WTC11 (cell line): ENCODE data around the gene DDIAS. TPM values are rescaled to one million over a fixed set of nuclear protein-coding genes. Genes with fewer than 3 reads are reported as not detected.
"Not testable (repeated sequence)": the region's sequence is repeated elsewhere in the genome, so short reads cannot be mapped to it uniquely, and the experiment has no call there.

ENCODE experiments used
- ATAC-seq: fragments of 200-7000 bp; cut with Tn5 transposase; 2 replicates; pipeline ENCODE4 v1.10.0; 2021; ENCODE audit warnings: mild to moderate bottlenecking, moderate library complexity
- CTCF ChIA-PET: fragments of 300-600 bp; sonication (Branson Sonifier 250); formaldehyde crosslinking; loops from one replicate; lab custom pipeline; 2021; ENCODE audit warnings: antibody characterized with exemption; lab: Charles Lee
- POLR2A ChIA-PET: fragments of 350-600 bp; sonication (Branson Sonifier 250); formaldehyde crosslinking; loops from one replicate; lab custom pipeline; 2021; ENCODE audit warnings: antibody characterized with exemption; lab: Charles Lee
- DNase-seq: peaks from one replicate; pipeline ENCODE4 v3.0.0; 2021; ENCODE audit warnings: low spot score
- H3K27ac Mint-ChIP-seq: 2 replicates; pipeline ENCODE4 v1.8.0; 2021; ENCODE audit warnings: mixed read lengths
- H3K27me3 Mint-ChIP-seq: 2 replicates; pipeline ENCODE4 v1.8.0; 2021; ENCODE audit warnings: low read depth, mild to moderate bottlenecking, moderate library complexity, mixed read lengths
- H3K36me3 Mint-ChIP-seq: 2 replicates; pipeline ENCODE4 v1.8.0; 2021; ENCODE audit warnings: mixed read lengths
- H3K4me1 Mint-ChIP-seq: 2 replicates; pipeline ENCODE4 v1.8.0; 2022; ENCODE audit warnings: mixed read lengths
- H3K4me3 Mint-ChIP-seq: 2 replicates; pipeline ENCODE4 v1.8.0; 2021; ENCODE audit warnings: mild to moderate bottlenecking, moderate library complexity, mixed read lengths
- H3K9me3 Mint-ChIP-seq: 2 replicates; pipeline ENCODE4 v1.8.0; 2021; ENCODE audit warnings: mixed read lengths
- ATF1 ChIP-seq: sonication (generic); formaldehyde crosslinking; IDR thresholded peaks from 2 replicates; pipeline ENCODE4 v1.8.1; 2023; ENCODE audit warnings: mild to moderate bottlenecking, moderate library complexity, missing genetic modification reagents
- ETV6 ChIP-seq: sonication (generic); formaldehyde crosslinking; IDR thresholded peaks from 2 replicates; pipeline ENCODE4 v1.8.1; 2022; ENCODE audit warnings: mild to moderate bottlenecking, missing genetic modification reagents
- HMGXB4 ChIP-seq: sonication (generic); formaldehyde crosslinking; IDR thresholded peaks from 2 replicates; pipeline ENCODE4 v1.8.1; 2023; ENCODE audit warnings: mild to moderate bottlenecking, moderate library complexity, missing genetic modification reagents
- KAT7 ChIP-seq: sonication (generic); formaldehyde crosslinking; IDR thresholded peaks from 2 replicates; pipeline ENCODE4 v1.8.1; 2023; ENCODE audit warnings: missing genetic modification reagents, mild to moderate bottlenecking, borderline replicate concordance
- MLX ChIP-seq: sonication (generic); formaldehyde crosslinking; IDR thresholded peaks from 2 replicates; pipeline ENCODE4 v1.8.1; 2023; ENCODE audit warnings: mild to moderate bottlenecking, missing genetic modification reagents, moderate library complexity
- MYBL2 ChIP-seq: sonication (generic); formaldehyde crosslinking; IDR thresholded peaks from 2 replicates; pipeline ENCODE4 v1.8.1; 2023; ENCODE audit warnings: mild to moderate bottlenecking, moderate library complexity, missing genetic modification reagents
- NFATC4 ChIP-seq: fragments of 250-450 bp; sonication (Bioruptor Pico); IDR thresholded peaks from 2 replicates; pipeline ENCODE4 v1.9.0; 2021; ENCODE audit warnings: mild to moderate bottlenecking
- NR3C1 ChIP-seq: sonication (generic); formaldehyde crosslinking; conservative IDR thresholded peaks from 2 replicates; pipeline ENCODE4 v1.8.1; 2023; ENCODE audit warnings: low read depth, mild to moderate bottlenecking, missing genetic modification reagents
- OVOL2 ChIP-seq: fragments of 250-450 bp; sonication (Bioruptor Pico); IDR thresholded peaks from 2 replicates; pipeline ENCODE4 v1.9.0; 2021; ENCODE audit warnings: mild to moderate bottlenecking, borderline replicate concordance
- SP1 ChIP-seq: sonication (generic); formaldehyde crosslinking; conservative IDR thresholded peaks from 2 replicates; pipeline ENCODE4 v1.8.1; 2022; ENCODE audit warnings: missing genetic modification reagents
- ZNF219 ChIP-seq: sonication (generic); formaldehyde crosslinking; IDR thresholded peaks from 2 replicates; pipeline ENCODE4 v1.8.0; 2023; ENCODE audit warnings: missing genetic modification reagents, mild to moderate bottlenecking, borderline replicate concordance
- ZNF232 ChIP-seq: sonication (generic); formaldehyde crosslinking; IDR thresholded peaks from 2 replicates; pipeline ENCODE4 v1.8.0; 2022; ENCODE audit warnings: mild to moderate bottlenecking, missing genetic modification reagents
- ZNF263 ChIP-seq: sonication (generic); formaldehyde crosslinking; IDR thresholded peaks from 2 replicates; pipeline ENCODE4 v1.8.1; 2022; ENCODE audit warnings: low read depth, mild to moderate bottlenecking, moderate library complexity, missing genetic modification reagents
- ZSCAN18 ChIP-seq: fragments of 250-450 bp; sonication (Bioruptor Pico); IDR thresholded peaks from 2 replicates; pipeline ENCODE4 v2.1.2; 2022; ENCODE audit warnings: mild to moderate bottlenecking, moderate library complexity
- total RNA-seq: library from RNA; stranded (reverse); gene quantifications from 3 replicates; pipeline ENCODE4 v1.2.3, GENCODE V29; 2021
- TF ChIP-seq, protein P1 (sequence below): fragments of 250-450 bp; sonication (Bioruptor Pico); IDR thresholded peaks from 2 replicates; pipeline ENCODE4 v1.9.0; 2021; ENCODE audit warnings: mild to moderate bottlenecking
- TF ChIP-seq, protein P2 (sequence below): sonication (generic); formaldehyde crosslinking; IDR thresholded peaks from 2 replicates; pipeline ENCODE4 v1.8.0; 2022; ENCODE audit warnings: mild to moderate bottlenecking, missing genetic modification reagents
- TF ChIP-seq, protein P3 (sequence below): sonication (generic); formaldehyde crosslinking; IDR thresholded peaks from 2 replicates; pipeline ENCODE4 v1.8.1; 2022; ENCODE audit warnings: mild to moderate bottlenecking, missing genetic modification reagents, moderate library complexity, borderline replicate concordance

The DDIAS gene
- total RNA-seq, 1 experiment from 2014 or later = 28.7 TPM

DNA sequence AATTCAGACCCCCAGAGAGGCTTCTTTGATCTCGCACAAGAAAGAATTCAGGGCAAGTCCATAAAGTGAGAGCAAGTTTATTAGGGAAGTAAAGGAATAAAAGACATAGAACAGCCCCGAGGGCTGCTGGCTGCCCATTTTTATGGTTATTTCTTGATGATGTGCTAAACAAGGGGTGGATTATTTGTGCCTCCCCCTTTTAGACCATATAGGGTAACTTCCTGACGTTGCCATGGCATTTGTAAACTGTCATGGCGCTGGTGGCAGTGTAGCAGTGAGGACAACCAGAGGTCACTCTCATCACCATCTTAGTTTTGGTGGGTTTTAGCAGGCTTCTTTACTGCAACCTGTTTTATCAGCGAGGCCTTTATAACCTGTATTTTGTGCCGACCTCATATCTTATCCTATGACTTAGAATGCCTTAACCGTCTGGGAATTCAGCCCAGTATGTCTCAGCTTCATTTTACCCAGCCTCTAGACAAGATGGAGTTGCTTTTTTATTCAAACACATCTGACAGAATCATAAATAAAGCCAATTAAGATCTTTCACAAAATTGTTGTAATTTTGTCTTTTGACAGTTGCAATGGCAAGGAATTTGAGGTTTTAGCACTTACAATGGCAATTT, 7.6 kb downstream of the DDIAS start (continued):
- no peak for TF ChIP-seq OVOL2 (CRISPR knock-in tag)
- no peak for TF ChIP-seq NR3C1 (CRISPR knock-in tag)
- TF ChIP-seq ZSCAN18 = no peak
- no peak for TF ChIP-seq ETV6 (CRISPR knock-in tag)
- TF ChIP-seq, protein P1, sequence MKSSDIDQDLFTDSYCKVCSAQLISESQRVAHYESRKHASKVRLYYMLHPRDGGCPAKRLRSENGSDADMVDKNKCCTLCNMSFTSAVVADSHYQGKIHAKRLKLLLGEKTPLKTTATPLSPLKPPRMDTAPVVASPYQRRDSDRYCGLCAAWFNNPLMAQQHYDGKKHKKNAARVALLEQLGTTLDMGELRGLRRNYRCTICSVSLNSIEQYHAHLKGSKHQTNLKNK (CRISPR knock-in tag) = no peak
- TF ChIP-seq ZNF263 (CRISPR knock-in tag) = no peak
- no peak for TF ChIP-seq MLX (CRISPR knock-in tag)
- no peak for TF ChIP-seq ZNF232 (CRISPR knock-in tag)

DNA sequence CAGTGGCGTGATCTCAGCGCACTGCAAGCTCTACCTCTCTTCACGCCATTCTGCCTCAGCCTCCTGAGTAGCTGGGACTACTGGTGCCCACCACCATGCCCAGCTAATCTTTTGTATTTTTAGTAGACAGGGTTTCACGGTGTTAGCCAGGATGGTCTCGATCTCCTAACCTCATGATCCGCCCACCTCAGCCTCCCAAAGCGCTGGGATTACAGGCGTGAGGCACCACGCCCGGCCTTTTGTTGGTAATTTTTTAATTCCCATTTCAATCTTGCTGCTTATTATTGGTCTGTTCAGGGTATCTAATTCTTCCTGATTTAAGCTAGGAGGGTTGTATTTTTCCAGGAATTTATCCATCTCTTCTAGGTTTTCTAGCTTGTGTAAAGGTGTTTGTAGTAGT, 18.2 kb downstream of the DDIAS start:
- not testable (repeated sequence) for H3K27ac Mint-ChIP-seq

DNA sequence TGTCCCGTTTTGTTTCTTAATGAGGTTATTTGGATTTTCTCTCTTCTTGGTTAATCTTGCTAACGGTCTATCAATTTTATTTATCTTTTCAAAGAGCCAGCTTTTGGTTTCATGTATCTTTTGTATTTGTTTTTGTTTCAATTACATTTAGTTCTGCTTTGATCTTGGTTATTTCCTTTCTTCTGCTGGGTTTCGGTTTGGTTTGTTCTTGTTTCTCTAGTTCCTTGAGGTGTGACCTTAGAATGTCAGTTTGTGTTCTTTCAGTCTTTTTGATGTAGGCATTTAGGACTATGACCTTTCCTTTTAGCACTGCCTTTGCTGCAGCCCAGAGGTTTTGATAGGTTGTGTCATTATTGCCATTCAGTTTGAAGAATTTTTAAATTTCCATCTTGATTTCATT, 18.7 kb downstream of the DDIAS start:
- Mint-ChIP-seq H3K36me3 (peaks cover 56% of the 10 kb centered on the region), H3K27ac (peak overlapping the region; percentile 6; the same call in 1 of the 2 replicates)
- CTCF ChIA-PET = interaction anchor here (1.2 kb wide), 1 partner anchor 52 kb away, joined by 3 read pairs; no protein-coding TSS in a partner anchor
- ATAC-seq, H3K4me1 Mint-ChIP-seq, H3K9me3 Mint-ChIP-seq, H3K4me3 Mint-ChIP-seq, DNase-seq, POLR2A ChIA-PET, H3K27me3 Mint-ChIP-seq: not testable (repeated sequence)

More for the DNA sequence above, 18.2 kb downstream of the DDIAS start:
- ATAC-seq, DNase-seq, POLR2A ChIA-PET, H3K4me1 Mint-ChIP-seq, H3K27me3 Mint-ChIP-seq, H3K9me3 Mint-ChIP-seq, H3K4me3 Mint-ChIP-seq: not testable (repeated sequence)
- peaks cover 58% of the 10 kb centered on the region for H3K36me3 Mint-ChIP-seq
- CTCF ChIA-PET = interaction anchor here (1.2 kb wide), 1 partner anchor 52 kb away, joined by 3 read pairs; no protein-coding TSS in a partner anchor

GRCh38 chr11:82922396-82923173, 21.0 kb downstream of the DDIAS start:
- H3K4me3 Mint-ChIP-seq, POLR2A ChIA-PET: not testable (repeated sequence)
- CTCF ChIA-PET = interaction anchor here (1.1 kb wide), 1 partner anchor 55 kb away, joined by 4 read pairs; no protein-coding TSS in a partner anchor

DNA sequence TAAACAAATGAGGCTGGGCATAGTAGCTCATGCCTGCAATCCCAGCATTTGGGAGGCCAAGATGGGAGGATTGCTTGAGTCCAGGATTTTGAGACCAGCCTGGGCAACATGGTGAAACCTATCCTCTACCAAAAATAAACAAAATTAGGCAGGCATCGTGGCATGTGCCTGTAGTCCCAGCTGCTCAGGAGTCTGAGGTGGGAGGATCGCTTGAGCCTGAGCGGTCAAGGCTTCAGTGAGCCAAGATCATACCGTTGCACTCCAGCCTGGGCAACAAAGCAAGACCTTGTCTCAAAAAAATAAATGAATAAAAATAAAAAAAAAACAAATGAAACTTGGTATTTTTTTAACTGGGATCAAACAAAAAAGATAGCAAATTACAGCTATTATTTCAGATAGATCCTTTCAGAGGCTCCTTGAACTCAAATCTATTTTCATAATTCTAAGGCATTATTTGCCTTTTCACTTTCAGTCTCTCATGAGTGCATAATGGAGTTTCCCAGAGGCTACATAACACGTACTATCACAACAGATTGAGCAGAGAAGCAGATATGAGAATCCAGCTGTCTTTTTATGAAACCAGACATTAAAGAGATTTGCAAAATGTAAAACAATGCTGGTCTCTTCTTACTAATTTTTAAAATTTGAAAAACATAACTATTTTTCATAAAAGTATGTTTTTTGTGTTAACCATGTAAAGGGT, 23.1 kb downstream of the DDIAS start:
- no peak for ATAC-seq
- no peak overlapping the region for H3K4me3 Mint-ChIP-seq
- CTCF ChIA-PET = interaction anchor here (1.3 to 2.7 kb wide), 2 partner anchors 24 to 57 kb away, joined by 4 to 13 read pairs; partner anchors contain the start of genes DDIAS and PRCP
- DNase-seq = no peak
- H3K9me3 Mint-ChIP-seq = no peaks in the 10 kb centered on the region
- peaks cover 34% of the 10 kb centered on the region for H3K36me3 Mint-ChIP-seq
- POLR2A ChIA-PET = no interaction called here
- no peak overlapping the region for H3K27ac Mint-ChIP-seq
- peaks cover 3% of the 10 kb centered on the region; the same call in 1 of the 2 replicates for H3K4me1 Mint-ChIP-seq
- H3K27me3 Mint-ChIP-seq = no peaks in the 10 kb centered on the region
- TF ChIP-seq ZNF263 (CRISPR knock-in tag) (no peak), HMGXB4 (CRISPR knock-in tag) (no peak), ZNF219 (CRISPR knock-in tag) (no peak), NFATC4 (CRISPR knock-in tag) (no peak), SP1 (no peak), KAT7 (CRISPR knock-in tag) (no peak), ATF1 (no peak), MYBL2 (CRISPR knock-in tag) (no peak)
- TF ChIP-seq, protein P2, sequence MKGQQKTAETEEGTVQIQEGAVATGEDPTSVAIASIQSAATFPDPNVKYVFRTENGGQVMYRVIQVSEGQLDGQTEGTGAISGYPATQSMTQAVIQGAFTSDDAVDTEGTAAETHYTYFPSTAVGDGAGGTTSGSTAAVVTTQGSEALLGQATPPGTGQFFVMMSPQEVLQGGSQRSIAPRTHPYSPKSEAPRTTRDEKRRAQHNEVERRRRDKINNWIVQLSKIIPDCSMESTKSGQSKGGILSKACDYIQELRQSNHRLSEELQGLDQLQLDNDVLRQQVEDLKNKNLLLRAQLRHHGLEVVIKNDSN (CRISPR knock-in tag) = no peak
- TF ChIP-seq, protein P3, sequence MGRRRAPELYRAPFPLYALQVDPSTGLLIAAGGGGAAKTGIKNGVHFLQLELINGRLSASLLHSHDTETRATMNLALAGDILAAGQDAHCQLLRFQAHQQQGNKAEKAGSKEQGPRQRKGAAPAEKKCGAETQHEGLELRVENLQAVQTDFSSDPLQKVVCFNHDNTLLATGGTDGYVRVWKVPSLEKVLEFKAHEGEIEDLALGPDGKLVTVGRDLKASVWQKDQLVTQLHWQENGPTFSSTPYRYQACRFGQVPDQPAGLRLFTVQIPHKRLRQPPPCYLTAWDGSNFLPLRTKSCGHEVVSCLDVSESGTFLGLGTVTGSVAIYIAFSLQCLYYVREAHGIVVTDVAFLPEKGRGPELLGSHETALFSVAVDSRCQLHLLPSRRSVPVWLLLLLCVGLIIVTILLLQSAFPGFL (CRISPR knock-in tag) = no peak

More at GRCh38 chr11:82922396-82923173, 21.0 kb downstream of the DDIAS start:
- peak overlapping the region; percentile 20 for H3K27ac Mint-ChIP-seq
- H3K27me3 Mint-ChIP-seq, ATAC-seq, DNase-seq, H3K4me1 Mint-ChIP-seq, H3K9me3 Mint-ChIP-seq: not testable (repeated sequence)
- H3K36me3 Mint-ChIP-seq = peaks cover 42% of the 10 kb centered on the region
